NCI-H1694 (cell line): Measurements from ENCODE around the gene CERK.

Experiments
- DNase-seq: peaks from one replicate; lab custom pipeline; 2025; lab: John Stamatoyannopoulos, UW

The CERK gene

DNA sequence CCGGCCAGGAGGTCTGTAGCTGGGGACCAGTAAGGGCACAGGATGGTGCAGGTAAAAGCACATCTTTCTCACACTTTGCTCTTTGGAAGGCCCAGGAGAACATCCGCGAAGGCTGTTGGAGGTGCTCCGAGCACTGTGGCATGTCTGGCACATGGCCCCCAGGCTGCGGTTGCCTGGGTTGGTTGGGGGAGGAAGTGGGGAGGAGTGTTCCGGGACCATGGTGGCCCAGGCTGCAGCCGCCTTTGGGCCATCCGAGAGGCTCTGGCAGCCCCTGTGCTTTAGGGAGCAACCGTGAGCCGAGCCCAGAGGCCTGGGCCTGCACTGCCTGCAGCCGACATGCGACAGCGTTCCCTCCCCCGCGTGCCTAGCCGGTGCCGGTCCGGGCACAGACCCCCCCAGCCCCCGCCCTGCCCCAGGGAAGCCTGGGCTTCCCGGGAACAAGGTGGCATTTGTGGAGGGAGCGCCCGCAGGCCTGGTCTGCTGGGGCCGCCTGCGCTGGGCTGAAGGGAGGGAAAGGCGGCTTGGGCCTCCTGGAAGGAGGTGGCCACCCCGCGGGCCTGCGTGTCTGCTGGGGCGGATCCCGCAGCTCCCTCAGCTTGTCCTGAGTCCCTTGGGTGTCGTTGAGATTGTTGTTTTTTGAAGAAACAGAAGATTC lies 59.9 kb downstream of the CERK start:
- no peak for DNase-seq

DNA sequence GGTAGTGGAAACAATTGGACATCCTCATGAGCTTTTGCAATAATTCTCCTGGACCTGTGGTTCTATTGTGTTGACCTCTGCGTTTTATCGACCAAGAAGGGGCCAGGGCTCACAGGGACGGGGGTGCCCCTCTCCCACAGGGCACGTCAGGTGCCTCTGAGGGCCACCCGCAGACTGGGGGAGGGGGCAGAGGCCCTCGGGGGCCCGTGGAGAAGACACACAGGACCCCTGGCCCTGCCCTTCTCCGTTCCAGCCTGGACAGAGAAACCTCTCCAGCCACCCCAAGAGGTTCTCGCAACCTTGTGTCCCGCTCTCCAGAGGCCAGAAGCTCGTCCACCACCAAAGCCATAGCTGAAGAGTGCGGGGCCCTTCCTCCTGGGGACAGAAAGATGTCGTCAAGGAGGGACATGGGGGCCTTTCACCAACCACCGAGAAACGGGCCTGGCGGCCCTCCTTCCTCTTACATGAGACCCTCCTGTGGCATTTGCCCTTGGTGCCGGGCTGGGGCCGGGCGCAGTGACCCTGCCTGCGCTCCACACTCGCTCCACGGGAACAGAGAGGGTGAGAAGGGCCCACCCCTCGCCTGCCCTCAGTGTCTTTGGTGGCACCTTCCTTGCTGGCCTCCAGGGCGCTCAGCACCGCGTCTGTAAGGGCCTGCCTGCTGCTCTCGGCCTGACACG lies 60.6 kb downstream of the CERK start:
- DNase-seq, result no peak

DNA sequence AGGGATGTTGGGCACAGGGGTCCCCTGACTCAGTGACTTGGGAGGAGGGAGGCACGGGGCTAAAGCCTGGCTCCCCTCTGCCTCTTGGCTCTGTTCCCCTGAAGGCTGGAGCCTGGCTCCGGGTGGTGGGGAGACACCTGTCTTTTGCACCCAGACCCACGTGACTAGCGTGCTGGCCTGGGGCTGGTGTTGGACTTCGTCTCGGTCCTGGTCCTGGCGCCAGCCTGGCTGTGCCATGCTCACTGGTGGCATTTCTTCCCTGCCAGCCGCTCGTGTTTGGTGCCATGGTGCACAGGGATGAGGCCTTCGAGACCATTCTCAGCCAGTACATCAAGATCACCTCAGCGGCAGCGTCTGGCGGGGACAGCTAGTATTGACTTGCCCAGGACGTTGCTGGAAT lies 61.2 kb downstream of the CERK start:
- DNase-seq, result no peak

DNA sequence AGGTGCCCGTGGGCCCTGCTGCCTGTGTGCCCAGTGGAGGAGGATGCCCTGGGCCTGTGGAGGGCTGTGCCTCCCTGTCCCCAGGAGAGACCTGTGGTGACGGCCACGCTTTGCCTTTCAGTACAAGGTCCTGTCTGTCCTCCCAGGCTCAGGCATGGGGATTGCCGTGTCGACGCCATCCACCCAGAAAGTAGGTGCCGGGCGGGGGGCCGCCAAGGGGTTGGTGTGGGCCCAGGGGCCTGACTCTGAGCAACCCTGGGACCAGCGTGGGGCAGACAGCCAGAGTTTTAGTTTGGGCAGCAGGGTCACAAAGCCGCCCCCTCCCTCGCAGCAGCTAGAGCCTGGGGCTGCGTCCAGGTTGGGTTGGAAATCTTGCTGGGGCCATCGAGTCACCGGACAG lies 61.6 kb downstream of the CERK start:
- DNase-seq, result no peak

DNA sequence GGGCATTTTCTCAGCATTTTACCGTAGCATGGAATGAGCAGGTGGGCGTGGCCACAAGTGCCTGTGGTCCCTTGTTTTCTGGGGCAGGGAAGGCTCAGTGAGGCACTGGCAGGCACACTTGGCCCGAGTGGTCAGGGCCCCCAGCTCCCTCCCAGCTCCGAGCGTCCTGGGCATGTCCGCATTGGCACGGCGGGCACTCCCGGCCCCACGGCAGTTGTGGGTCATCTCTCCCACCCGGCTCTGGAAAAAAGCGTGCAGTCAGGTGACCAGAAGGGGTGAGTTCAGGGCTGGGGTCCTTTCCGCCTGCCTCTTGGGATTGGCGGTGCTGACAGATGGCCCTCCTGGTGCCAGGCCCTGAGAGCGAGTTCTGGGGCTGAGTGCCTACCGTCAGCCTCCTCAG lies 62.1 kb downstream of the CERK start:
- DNase-seq, result no peak

DNA sequence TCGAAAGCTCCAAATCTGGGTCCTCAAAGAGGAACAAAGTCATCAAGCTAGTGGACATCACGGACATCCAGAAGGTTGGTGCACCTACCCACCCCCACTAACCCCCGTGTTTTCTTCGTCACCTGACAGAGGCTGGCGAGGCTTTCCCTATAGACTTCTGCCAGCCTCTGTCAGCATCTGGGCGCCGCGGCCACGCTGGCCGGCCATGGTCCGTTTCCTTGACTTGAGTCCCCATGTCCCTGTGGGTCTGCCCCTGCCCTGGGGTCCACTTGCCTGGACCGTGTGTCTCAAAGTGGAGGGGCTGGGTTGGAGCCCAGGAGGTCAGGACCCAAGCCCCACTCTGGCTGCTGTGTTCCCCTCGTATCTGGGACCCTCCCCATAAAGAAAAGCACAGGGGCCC lies 62.6 kb downstream of the CERK start:
- no peak for DNase-seq

DNA sequence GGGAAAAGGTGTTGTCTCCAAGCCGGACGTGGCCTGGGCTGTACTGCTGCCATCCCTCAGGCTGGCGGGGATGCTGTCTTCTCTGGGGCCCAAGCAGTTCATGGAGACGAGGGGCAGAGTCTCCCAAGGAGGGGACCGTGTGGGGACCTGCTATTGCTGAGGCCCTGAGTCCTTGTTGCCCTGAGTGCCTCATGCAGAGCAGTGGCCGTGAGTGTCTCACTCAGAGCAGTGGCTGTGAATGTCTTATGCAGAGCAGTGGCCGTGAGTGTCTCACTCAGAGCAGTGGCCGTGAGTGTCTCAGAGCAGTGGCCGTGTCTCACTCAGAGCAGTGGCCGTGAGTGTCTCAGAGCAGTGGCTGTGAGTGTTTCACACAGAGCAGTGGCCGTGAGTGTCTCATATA lies 63.1 kb downstream of the CERK start:
- no peak for DNase-seq

DNA sequence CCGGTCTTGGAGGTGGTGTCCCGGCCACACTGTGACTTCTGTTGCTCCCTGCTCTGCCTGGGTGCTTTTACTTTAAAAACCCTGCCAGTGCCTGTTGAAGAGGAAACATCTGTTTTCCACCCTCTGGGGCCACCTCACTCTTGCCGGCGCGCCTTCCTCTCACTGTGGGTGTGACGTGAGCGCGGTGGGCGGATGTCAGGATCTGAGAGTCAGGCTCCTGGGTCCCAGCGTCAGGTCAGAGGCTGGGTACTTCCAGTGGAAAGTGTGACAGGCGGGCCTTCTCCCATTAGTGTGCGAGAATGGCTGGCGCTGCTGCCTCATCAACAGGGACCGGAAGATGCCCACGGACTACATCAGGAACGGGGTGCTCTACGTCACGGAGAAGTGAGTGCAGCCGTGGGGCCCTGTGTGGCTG lies 63.7 kb downstream of the CERK start:
- DNase-seq, result no peak

DNA sequence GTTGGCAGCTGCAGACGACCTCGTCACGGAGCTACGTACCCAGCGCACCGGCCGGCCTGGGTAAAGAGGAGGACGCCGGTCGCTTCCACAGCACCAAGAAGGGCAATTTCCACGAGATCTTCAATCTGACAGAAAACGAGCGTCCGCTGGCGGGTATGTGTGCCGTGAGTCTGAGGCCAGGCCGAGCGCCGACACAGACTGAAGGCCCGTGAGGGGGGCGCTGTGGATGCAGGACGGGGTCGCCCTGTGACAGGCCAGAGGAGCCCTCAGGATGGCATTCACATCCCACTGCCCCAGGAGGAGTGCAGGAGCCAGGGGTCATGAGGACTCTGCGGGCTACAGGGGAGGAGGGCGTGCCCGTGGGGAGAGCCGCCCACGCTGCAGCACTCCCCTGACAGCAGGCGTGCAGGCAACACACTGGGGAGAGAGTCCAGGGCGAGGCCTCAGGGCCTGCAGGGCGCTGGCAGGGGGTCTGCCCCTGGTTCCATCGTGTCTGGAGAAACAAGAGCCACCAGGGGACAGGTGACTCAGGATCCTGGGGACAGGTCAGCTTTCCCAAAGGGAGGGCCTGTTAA lies 64.3 kb downstream of the CERK start:
- DNase-seq, result no peak

DNA sequence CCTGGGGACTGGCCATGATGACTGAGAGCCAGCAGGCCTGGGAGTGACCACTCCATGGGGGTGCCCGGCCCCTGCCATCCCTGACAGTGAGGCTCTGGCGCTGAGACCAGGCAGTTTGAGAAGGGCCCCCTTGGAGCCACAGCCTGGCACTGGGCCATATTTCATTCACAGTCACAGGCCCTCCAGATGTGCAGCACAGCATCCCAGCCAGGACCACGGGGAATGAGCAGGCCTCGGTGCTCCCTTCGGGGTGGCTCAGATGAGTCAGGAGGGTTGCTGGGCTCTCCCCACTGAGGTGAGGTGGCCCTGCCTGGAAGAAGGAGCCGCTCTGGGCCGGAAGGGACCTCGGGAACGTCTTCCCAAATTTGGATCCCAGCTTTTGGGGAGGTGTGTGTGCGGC lies 64.8 kb downstream of the CERK start:
- no peak for DNase-seq

DNA sequence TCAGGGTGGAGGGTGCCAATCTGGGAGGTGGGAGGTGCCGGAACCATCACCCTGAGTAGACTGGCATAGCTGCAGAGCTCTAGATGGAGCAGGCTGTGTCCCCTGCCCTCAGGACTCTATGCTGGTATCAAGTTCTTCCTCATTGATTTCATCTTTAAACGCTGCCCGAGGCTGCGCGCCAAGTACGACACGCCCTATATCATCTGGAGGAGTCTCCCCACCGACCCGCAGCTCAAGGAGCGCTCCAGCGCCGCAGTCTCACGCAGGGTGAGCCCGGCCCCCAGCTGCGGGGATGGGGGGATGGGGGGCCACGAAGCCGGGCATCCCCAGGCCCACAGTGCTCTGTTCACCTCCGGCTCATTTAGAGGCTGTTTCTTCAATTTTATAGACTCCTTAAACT lies 65.3 kb downstream of the CERK start:
- no peak for DNase-seq

DNA sequence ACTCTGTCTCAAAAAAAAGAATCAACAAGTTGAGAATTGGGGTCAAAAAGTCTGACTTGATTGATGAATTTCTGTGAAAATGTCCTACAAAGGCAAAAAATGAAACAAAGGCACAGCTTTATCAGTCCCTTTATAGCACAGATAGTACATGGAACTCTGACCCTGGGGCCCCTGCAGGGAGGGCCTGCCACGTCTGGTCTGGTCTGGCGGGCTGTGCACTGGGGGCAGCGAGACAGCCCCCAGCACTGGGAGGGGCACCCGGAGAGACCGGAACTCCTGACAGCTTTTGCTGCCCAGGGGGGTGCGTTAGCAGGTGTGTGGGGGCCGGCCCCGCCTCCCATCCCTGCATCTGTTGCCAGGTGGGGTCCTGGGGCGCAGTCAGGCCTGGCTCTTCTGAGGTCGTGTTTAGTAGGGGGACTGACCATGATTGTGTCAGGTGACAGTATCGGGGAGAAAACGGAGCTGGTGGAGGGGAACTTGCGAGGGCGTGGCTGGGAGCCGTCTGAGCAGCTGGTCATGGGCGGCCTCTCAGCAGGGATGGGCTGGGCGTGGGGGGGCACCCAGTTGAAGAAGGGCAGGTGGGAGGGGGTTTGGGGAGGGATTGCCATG lies 66.1 kb downstream of the CERK start:
- no peak for DNase-seq

DNA sequence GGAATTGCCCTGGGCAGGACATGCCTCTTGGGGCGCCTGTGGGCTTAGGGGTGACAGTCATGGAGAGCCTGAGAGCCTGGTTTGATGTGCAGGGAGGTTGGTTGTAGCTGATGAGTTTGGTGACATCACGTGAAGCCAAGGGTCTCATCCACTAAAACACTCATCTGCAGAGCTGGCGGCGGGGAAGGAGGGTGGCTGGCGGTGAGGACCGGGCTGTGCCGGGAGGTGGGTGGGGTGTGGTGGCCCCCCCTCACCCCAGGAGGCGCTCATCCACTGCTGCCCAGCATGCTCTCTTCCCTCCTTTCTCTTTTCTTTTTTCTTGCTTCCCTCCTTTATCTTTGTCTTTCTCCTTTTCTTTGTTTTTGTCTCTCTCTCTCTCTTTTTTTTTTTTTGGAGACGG lies 68.9 kb downstream of the CERK start:
- DNase-seq, result no peak

DNA sequence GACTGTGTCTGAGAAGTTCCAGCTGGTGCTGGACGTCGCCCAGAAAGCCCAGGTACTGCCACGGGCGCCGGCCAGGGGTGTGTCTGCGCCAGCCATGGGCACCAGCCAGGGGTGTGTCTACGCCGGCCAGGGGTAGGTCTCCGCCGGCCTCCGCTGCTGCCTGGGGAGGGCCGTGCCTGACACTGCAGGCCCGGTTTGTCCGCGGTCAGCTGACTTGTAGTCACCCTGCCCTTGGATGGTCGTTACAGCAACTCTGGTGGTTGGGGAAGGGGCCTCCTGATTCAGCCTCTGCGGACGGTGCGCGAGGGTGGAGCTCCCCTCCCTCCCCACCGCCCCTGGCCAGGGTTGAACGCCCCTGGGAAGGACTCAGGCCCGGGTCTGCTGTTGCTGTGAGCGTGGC lies 69.9 kb downstream of the CERK start:
- no peak for DNase-seq

DNA sequence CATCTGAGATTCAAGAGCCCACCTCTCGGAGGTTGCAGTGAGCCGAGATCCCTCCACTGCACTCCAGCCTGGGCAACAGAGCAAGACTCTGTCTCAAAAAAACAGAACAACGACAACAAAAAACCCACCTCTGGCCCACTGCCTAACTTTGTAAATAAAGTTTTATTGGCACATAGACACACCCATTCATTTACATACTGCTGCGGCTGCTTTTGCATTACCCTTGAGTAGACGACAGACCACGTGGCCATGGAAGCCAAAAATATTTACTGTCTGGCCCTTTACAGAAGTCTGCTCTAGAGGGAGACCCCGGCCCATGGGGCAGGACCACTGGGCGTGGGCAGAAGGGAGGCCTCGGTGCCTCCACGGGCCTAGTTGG lies 70.8 kb downstream of the CERK start:
- DNase-seq, result no peak

DNA sequence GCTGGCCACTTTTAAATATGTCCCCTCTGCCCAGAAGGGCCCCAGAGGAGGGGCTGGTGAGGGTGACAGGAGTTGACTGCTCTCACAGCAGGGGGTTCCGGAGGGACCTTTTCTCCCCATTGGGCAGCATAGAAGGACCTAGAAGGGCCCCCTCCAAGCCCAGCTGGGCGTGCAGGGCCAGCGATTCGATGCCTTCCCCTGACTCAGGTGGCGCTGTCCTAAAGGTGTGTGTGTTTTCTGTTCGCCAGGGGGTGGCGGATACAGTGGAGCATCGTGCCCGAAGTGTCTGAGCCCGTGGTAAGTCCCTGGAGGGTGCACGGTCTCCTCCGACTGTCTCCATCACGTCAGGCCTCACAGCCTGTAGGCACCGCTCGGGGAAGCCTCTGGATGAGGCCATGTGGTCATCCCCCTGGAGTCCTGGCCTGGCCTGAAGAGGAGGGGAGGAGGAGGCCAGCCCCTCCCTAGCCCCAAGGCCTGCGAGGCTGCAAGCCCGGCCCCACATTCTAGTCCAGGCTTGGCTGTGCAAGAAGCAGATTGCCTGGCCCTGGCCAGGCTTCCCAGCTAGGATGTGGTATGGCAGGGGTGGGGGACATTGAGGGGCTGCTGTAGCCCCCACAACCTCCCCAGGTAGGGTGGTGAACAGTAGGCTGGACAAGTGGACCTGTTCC lies 71.3 kb downstream of the CERK start:
- no peak for DNase-seq

DNA sequence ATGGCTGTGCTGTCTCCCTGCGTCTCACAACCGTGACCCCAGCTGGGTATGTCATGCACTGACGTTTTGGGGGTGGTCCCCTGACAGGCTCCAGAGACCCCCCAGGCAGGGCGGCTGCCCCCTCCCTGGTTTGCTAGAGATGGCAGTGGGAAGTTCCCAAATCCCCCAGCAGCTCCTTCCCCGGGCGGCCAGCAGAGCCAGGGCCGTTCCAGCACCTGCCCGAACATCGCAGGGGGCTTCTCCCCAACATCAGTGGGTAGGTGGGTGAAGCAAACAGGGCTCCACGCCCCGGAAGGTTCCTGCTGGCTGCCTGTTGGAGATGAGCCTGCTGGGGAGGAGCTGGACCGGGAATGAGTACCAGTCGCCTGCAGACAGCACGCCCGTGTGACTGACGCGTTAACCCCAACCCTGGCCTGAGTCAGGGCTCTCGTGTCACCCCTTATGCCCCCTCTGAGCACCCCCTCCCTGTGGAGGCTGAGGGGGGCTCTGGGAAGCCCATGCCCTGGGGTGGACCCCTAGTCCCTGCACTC lies 72.2 kb downstream of the CERK start:
- DNase-seq, result no peak

DNA sequence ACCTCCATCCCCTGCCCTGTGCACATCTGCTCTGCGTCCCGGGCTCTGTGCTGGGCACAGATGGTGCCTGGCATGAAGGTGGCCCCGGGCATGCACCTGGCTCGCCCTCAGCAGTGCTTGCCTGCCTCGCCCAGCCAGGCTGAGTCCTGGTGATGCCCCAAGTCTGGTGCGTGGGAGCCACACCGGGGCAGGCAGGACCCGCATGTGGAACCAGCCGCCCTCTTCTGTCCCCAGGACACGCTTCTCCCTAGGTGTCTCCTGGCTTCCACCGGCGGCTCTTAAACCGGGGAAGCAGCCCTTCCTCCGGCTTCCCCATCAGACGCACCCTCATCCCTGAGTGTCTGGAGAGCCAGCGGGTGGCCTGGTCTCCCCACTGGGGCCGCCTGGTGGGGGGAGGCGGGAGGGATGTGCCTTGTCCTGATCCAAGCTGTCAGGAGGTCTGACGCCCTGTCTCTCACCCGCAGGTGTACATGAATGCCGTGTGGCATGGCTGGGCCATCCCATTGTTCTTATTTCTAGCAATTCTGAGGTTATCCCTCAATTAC lies 72.8 kb downstream of the CERK start:
- no peak for DNase-seq

DNA sequence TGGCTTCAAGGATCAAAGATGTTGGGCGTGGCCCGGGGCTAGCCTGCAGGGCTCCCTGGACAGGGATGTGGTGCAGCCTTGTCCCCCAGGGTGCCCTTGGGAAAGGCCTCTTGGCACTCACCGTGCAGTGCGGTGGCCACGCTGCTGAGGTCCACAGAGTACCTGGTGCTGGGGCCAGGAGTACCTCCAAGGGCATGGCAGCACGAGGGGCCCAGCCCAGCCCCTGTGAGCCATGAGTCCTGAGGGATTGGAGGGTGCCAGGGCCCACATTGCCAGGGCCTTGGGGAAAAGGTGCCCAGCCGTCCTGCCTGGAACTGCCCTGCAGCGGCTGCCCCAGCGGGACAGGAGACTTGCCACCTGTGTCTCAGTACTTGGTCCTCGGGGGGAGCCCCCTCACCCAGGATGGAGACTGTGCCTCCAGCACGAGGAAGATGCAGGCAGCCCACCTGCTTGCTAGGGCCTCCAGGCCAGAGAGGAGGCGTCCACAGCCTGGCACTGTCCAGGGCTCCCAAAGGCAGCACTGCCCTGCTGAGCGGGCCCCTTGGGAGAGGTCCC lies 73.7 kb downstream of the CERK start:
- DNase-seq, result no peak

DNA sequence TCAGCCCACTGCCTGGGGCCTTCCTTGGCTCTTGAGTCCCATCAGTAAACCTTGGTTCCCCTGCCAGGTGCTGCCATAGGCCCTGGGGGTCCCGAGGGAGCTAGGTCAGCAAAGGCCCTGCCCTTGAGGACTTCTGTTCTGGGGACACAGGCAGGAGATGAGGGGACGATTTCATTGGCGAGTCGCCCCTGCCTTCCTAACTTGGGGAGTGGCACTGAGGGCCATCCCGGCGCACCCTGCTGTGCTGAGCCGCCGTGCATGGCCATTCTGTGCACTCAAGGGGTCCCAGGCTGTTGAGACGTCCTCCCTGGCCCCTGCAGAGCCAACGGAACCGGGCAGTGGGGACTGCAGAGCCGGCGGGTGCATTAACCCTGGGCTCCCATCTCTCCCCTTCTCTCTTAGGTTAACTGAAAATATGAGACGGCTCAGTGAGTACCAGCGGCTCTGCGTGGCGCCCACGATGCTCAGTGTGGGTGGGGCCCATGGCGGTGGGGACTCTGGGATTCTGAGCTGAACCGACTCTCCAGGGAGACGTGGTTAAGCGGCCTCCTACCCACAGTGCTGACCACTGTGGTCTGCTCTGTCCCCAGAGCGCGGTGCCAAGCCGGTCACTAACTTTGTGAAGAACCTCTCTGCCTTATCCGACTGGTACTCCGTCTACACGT lies 74.5 kb downstream of the CERK start:
- DNase-seq, result no peak

DNA sequence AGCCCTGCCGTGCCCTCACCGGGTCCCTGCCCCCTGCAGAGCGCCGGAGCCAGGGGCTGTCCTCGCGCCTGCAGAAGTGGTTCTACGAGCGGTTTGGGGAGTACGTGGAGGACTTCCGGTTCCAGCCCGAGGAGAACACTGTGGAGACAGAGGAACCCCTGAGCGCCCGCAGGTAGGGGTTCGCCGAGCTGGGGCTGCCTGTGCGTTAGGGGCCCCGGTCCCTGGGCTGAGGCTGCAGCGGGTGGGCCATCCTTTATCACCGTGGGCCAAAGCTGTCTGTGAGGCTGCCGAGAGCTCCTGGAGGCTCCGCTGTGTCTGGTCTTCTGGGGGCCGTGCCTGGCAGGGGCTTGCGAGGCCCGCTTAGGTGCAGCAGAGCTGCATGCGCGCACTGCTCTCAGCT lies 75.1 kb downstream of the CERK start:
- no peak for DNase-seq
